Ectodermal cell (in vitro differentiated cells): ENCODE measurements around the gene EPB41L2.

ENCODE experiments used
- H3K27ac ChIP-seq: 2 replicates; pipeline ENCODE4 v1.7.0; 2013; ENCODE audit warnings: mild to moderate bottlenecking, low read depth, low read length; ENCODE audit not compliant: insufficient read depth, poor library complexity, severe bottlenecking
- H3K27me3 ChIP-seq: 2 replicates; pipeline ENCODE4 v1.7.0; 2013; ENCODE audit warnings: mild to moderate bottlenecking, low read length; ENCODE audit not compliant: insufficient read depth, control insufficient read depth, poor library complexity, severe bottlenecking
- H3K36me3 ChIP-seq: one replicate; pipeline ENCODE4 v1.7.0; 2013; ENCODE audit warnings: low read length; ENCODE audit not compliant: control insufficient read depth, insufficient read depth
- H3K4me1 ChIP-seq: one replicate; pipeline ENCODE4 v1.7.0; 2013; ENCODE audit warnings: low read length; ENCODE audit not compliant: control insufficient read depth, insufficient read depth
- H3K4me3 ChIP-seq: 2 replicates; pipeline ENCODE4 v1.7.0; 2013; ENCODE audit warnings: low read depth, low read length, control low read depth; ENCODE audit not compliant: insufficient read depth
- H3K9me3 ChIP-seq: 2 replicates; pipeline ENCODE4 v1.7.0; 2013; ENCODE audit warnings: mild to moderate bottlenecking, low read length, moderate library complexity; ENCODE audit not compliant: control insufficient read depth
- WGBS, 2 experiments: methylation state at CpG; one replicate each; pipeline ENCODE4 v1.1.7; 2013; ENCODE audit warnings: missing lambda C conversion rate in 2 of 2; 5-methylcytosine and 5-hydroxymethylcytosine counted together

EPB41L2 gene

DNA sequence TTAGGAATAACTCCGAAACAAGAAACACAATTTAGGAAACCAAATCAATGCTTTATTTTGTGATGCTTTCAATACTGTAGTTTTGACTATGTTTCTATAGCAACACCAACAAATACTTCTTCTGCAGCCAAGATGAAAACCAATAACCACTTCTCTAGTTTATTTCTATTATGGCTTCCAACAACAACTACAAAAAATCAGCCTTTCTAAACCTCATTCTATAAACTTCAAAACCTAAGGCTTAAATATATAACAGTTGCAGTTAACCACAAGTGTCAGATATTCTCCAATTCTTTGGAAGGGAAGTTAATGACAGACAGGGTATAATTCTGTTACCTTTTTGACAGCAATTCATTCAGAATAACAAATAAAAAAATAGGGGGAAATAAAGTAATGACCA is 80.9 kb downstream of the EPB41L2 start:
- Histone ChIP-seq H3K27me3 (no peaks in the 10 kb centered on the region), H3K36me3 (no peaks in the 10 kb centered on the region), H3K9me3 (no peaks in the 10 kb centered on the region), H3K4me3 (no peak overlapping the region), H3K4me1 (no peaks in the 10 kb centered on the region), H3K27ac (no peak overlapping the region)
- WGBS, 2 experiments: 67% methylated on average over 1 of the region's 1 CpG; no CpG with 5 or more reads in 1 of the 2 experiments

DNA sequence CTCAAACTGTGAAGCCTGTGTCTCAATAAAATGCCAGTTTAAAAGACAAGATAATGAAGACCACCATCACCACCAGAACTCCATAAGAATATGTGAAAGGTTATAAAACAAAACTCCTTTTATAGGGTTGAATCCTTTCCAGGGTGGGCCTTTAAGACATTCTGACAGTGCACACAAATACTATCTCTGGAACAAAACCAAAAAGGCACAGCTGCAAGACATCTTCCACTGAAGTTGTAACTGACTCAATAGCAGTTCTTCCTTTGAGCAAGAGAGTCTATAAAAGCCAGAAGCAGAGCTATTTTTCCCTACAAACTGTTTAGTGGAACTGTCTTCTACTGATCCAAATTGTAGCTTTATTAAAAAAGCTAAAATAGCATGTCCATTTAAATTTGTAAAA is 81.6 kb downstream of the EPB41L2 start:
- H3K36me3 ChIP-seq: no peaks in the 10 kb centered on the region
- H3K4me1 ChIP-seq: no peaks in the 10 kb centered on the region
- no peaks in the 10 kb centered on the region for H3K9me3 ChIP-seq
- H3K27ac ChIP-seq: no peak overlapping the region
- H3K27me3 ChIP-seq: no peaks in the 10 kb centered on the region
- H3K4me3 ChIP-seq: no peak overlapping the region

DNA sequence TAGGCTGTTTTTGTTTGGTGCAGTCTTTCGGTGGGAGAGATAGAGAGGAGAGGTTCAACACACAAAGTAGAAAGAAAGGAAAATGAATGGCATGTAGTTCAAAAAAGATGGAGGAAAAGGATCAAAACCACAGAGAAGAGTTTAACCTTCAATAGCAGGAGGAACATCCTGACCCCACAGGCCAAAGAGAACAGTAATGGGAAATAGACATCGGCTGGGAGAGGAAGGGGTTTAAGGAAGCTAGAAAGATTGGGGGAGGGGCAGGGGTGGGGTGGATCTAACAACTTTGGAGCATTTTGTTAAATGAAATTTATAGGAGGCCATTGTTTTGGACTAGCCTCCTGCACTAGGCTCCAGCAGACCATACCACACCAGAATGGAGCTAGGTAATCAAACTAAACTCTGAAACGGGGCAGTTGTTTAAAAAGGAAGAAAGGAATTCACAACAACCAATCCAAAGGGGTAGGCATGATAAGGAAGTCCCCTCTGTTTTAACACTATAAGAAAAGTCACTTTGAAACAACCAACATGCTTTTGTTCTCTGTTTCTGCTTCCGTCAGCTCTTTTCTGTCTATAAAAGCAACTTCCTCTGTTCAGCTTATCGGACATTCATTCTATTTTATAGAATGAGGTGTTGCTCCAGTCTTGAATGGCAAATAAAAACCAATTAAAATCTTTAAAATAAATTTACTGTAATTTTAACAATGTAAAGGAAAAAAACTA is 82.6 kb downstream of the EPB41L2 start:
- Histone ChIP-seq H3K27ac (no peak overlapping the region), H3K9me3 (no peaks in the 10 kb centered on the region)
- WGBS, 2 experiments: 84 to 91% methylated on average over 4 to 5 of the region's 5 CpGs

DNA sequence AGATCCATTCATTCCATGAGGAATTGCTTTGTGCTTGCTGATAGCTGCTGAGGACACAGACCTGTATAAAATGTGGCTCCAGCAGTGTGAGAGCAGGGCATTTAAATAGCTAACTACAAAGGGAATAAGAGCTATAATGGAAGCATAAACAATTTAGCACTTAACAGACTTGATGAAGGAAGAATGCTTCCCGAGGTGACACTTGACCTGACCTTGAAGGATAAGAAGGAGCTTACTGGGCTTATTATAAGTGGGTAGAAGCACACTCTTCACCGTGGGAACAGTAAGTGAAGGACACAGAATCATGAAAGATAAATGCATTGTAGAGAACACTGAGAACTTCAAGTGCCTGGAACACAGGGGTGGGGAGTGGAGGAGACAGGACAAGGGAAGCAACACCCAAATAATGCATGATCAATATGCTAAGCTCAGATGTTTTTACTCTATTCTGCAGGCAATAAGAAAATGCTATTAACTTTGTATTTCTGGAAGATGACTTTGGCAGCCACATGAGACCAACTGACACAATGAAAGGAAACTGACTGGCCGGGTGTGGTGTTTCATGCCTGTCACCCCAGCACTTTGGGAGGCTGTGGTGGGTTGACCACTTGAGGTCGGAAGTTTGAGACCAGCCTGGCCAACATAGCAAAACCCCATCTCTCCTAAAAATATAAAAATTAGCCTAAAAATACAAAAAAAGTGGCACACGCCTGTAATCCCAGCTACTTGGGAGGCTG is 84.2 kb downstream of the EPB41L2 start:
- Histone ChIP-seq H3K9me3 (no peaks in the 10 kb centered on the region), H3K4me1 (no peaks in the 10 kb centered on the region), H3K36me3 (no peaks in the 10 kb centered on the region), H3K27ac (no peak overlapping the region), H3K4me3 (no peak overlapping the region), H3K27me3 (no peaks in the 10 kb centered on the region)
- 92 to 93% methylated on average over 5 of the region's 5 CpGs for WGBS, 2 experiments

More for the DNA sequence above, 82.6 kb downstream of the EPB41L2 start:
- no peaks in the 10 kb centered on the region for H3K36me3 ChIP-seq
- no peaks in the 10 kb centered on the region for H3K4me1 ChIP-seq
- no peak overlapping the region for H3K4me3 ChIP-seq
- no peaks in the 10 kb centered on the region for H3K27me3 ChIP-seq

DNA sequence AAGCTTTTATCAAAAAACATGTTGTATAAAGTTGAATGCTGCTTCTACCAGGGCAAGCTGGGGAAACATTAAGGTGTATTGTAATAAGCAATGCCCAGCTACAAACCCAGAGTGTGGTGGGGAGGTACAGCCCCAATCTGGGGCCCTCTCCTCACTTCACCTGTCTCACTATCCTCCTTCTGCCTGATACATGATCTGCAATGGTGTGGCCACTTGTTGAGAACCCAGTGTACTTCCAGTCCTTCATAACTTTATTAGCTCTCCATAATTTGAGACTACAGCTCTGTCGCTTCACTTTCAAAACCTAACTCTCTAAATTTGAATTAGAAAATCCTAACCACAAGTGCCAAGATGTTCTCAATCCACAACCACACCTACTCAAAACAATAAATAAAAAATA is 84.9 kb downstream of the EPB41L2 start:
- no peaks in the 10 kb centered on the region for H3K9me3 ChIP-seq
- no peaks in the 10 kb centered on the region for H3K36me3 ChIP-seq
- 92 to 96% methylated on average over 1 of the region's 1 CpG for WGBS, 2 experiments
- H3K27me3 ChIP-seq: no peaks in the 10 kb centered on the region
- no peaks in the 10 kb centered on the region for H3K4me1 ChIP-seq
- no peak overlapping the region for H3K4me3 ChIP-seq
- H3K27ac ChIP-seq: no peak overlapping the region

DNA sequence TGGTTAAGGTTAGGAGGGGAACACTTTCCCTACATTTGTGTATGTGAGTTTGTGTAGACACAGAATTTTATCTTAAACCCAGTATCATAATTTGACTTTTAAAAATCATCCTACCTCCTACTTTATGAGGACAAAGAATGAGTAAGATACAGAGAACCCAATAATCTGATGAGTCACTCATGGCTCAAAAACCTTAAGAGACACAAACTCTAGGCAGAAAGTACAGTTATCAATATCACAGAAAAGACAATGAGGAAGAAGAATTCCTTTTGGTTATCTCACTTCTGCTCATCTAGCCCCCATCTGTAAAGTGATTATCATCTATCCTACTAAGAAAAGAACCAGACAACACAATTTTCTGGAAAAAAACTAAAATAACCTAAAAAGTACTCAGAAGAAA is 87.7 kb downstream of the EPB41L2 start:
- H3K4me3 ChIP-seq: no peak overlapping the region
- H3K27me3 ChIP-seq: no peaks in the 10 kb centered on the region
- H3K9me3 ChIP-seq: no peaks in the 10 kb centered on the region
- H3K36me3 ChIP-seq: no peaks in the 10 kb centered on the region
- no peaks in the 10 kb centered on the region for H3K4me1 ChIP-seq
- H3K27ac ChIP-seq: no peak overlapping the region

DNA sequence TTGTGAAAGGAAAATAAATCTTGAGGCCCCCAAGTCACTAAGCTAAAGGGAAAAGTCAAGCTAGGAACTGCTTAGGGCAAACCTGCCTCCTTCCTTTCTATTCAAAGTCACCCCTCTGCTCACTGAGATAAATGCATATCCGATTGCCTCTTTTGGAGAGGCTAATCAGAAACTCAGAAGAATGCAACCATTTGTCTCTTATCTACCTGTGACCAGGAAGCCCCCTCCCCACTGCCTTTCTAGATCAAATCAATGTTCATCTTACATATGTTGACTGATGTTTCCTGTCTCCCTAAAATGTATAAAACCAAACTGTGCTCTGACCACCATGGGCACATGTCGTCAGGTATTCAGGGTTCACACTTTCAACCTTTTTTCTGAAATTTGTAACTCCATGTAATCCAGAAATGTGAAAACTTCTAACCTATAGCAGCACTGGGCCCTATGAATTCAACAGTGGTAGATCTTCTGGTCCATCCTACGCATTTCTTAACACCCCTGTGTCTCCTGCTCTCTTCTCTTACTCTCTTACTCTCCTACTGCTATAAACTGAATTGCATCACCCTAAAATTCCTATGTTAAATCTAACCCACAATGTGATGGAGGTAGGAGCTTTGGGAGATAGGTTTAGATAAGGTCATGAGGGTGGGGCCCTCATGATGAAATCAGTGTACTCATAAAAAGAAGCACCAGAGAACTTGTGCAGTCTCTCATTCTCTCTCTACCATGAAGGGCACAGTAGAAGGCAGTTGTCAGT is 89.3 kb downstream of the EPB41L2 start:
- Histone ChIP-seq H3K9me3 (no peaks in the 10 kb centered on the region), H3K27ac (no peak overlapping the region), H3K4me1 (no peaks in the 10 kb centered on the region), H3K27me3 (no peaks in the 10 kb centered on the region), H3K4me3 (no peak overlapping the region), H3K36me3 (no peaks in the 10 kb centered on the region)
- 87 to 90% methylated on average over 3 of the region's 3 CpGs for WGBS, 2 experiments

DNA sequence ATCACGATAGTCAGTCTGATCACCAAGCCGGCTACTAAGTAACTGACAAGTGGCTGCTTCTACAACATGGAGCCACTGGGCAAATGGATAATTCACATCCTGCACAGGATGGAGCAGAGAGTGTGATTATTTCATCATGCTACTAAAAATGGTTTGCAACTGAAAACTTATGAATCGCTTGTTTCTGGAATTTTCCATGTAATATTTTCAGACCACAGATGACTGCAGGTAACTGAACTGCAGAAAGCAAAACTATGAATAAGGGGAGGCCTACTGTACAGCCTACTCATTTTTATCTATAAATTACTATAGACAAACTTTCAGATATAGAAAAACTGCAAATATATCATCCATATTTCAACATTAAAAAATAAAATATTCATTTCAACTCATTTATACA is 91.5 kb downstream of the EPB41L2 start:
- Histone ChIP-seq H3K4me3 (no peak overlapping the region), H3K9me3 (no peaks in the 10 kb centered on the region), H3K27ac (no peak overlapping the region), H3K27me3 (no peaks in the 10 kb centered on the region), H3K4me1 (no peaks in the 10 kb centered on the region), H3K36me3 (no peaks in the 10 kb centered on the region)
- WGBS, 2 experiments: 97 to 100% methylated on average over 3 of the region's 3 CpGs

DNA sequence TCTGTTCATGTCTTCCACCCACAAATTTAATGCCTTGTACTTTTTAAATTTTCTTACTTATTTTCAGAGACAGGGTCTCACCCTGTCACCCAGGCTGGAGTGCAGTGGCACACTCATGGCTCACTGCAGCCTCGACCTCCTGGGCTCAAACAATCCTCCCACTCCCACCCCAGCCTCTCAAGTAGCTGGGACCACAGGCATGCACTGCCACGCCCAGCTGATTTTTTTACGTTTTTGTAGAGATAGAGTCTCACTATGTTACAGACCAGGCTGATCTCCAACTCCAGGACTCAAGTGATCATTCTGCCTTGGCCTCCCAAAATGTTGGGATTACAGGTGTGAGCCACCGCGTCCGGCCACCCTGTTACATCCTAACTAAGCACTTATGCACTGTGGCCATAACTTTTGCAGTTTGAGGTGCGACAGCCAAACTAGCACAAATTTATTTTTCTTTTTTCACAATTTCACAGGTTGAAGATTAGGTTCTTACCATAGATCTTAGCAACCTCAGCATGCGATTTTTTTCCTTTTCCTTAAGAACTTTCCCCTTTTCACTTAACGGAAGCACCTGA is 92.1 kb downstream of the EPB41L2 start:
- Histone ChIP-seq H3K27me3 (no peaks in the 10 kb centered on the region), H3K27ac (no peak overlapping the region), H3K36me3 (no peaks in the 10 kb centered on the region), H3K9me3 (no peaks in the 10 kb centered on the region), H3K4me1 (no peaks in the 10 kb centered on the region), H3K4me3 (no peak overlapping the region)
- WGBS, 2 experiments: 92% methylated on average over 9 of the region's 9 CpGs
